ENCODE data around the gene LMBR1. TPM values are rescaled to one million over a fixed set of nuclear protein-coding genes. Genes with fewer than 3 reads are reported as not detected.

LMBR1 gene
- total and polyA plus RNA-seq, 3 donors from 2014 or later, result 73.3 to 219 (median 218) TPM

- 86 to 88% methylated on average over 7 of the region's 7 CpGs for WGBS, 2 donors
Observed at GRCh38 chr7:156935250-156935649, 42.3 kb upstream of the LMBR1 start.

GRCh38 chr7:156932006-156932405 is 39.0 kb upstream of the LMBR1 start:
- DNase-seq, result no peak
- Histone ChIP-seq H3K9me3 (no peaks in the 10 kb centered on the region), H3K27me3 (no peaks in the 10 kb centered on the region), H3K4me3 (no peak overlapping the region), H3K4me1 (no peaks in the 10 kb centered on the region), H3K36me3 (ENCODE audit: low read depth, missing control alignments) (no peaks in the 10 kb centered on the region), H3K27ac (no peak overlapping the region)
- intact Hi-C loops (cut with DNase I; ENCODE audit: low total_unique reads), result no loop called here
- no peak for TF ChIP-seq CTCF (IDR thresholded peaks at IDR 0.05)
- WGBS, 2 donors, result 33 to 35% methylated on average over 7 of the region's 7 CpGs

More at GRCh38 chr7:156935250-156935649, 42.3 kb upstream of the LMBR1 start:
- Histone ChIP-seq H3K27me3 (no peaks in the 10 kb centered on the region), H3K36me3 (ENCODE audit: low read depth, missing control alignments) (no peaks in the 10 kb centered on the region), H3K9me3 (no peaks in the 10 kb centered on the region), H3K4me1 (no peaks in the 10 kb centered on the region), H3K4me3 (no peak overlapping the region), H3K27ac (no peak overlapping the region)
- DNase-seq, result no peak
- intact Hi-C loops (cut with DNase I; ENCODE audit: low total_unique reads), result no loop called here
- TF ChIP-seq CTCF (IDR thresholded peaks at IDR 0.05) (no peak), POLR2A (IDR thresholded peaks at IDR 0.05) (no peak)

- Histone ChIP-seq H3K36me3 (ENCODE audit: low read depth, missing control alignments) (no peaks in the 10 kb centered on the region), H3K9me3 (no peaks in the 10 kb centered on the region), H3K27me3 (no peaks in the 10 kb centered on the region), H3K4me3 (no peak overlapping the region), H3K4me1 (no peaks in the 10 kb centered on the region), H3K27ac (no peak overlapping the region)
- WGBS, 2 donors, result 73 to 84% methylated on average over 16 of the region's 16 CpGs
- DNase-seq, result no peak
- no peak for TF ChIP-seq CTCF (IDR thresholded peaks at IDR 0.05)
- TF ChIP-seq POLR2A (IDR thresholded peaks at IDR 0.05), result no peak
- intact Hi-C loops (cut with DNase I; ENCODE audit: low total_unique reads), result no loop called here
Observed at GRCh38 chr7:156929789-156930539, 37.0 kb upstream of the LMBR1 start.

- Histone ChIP-seq H3K27ac (no peak overlapping the region), H3K9me3 (no peaks in the 10 kb centered on the region), H3K27me3 (no peaks in the 10 kb centered on the region), H3K36me3 (ENCODE audit: low read depth, missing control alignments) (no peaks in the 10 kb centered on the region), H3K4me1 (no peaks in the 10 kb centered on the region), H3K4me3 (no peak overlapping the region)
- WGBS, 2 donors, result 47 to 48% methylated on average over 5 of the region's 5 CpGs
- TF ChIP-seq POLR2A (IDR thresholded peaks at IDR 0.05) (no peak), CTCF (IDR thresholded peaks at IDR 0.05) (no peak)
- no peak for DNase-seq
- intact Hi-C loops (cut with DNase I; ENCODE audit: low total_unique reads), result no loop called here
Observed at GRCh38 chr7:156928406-156928747, 35.4 kb upstream of the LMBR1 start.

All from testis (tissue), 3 donors.